GM19455 (cell line): ENCODE results near the gene ASPHD2.
"Not testable (repeated sequence)": the region's sequence is repeated elsewhere in the genome, so short reads cannot be mapped to it uniquely, and the experiment has no call there.

ENCODE experiments used
- ATAC-seq: cut with Tn5 transposase; IDR thresholded peaks from one replicate; pipeline ENCODE4 v1.9.1; 2021; ENCODE audit not compliant: unreplicated experiment

Gene ASPHD2

GRCh38 chr22:26416256-26416655 is 12.8 kb upstream of the ASPHD2 start:
- ATAC-seq = no peak

GRCh38 chr22:26416670-26417276 is 12.3 kb upstream of the ASPHD2 start:
- no peak for ATAC-seq

GRCh38 chr22:26417406-26417805 is 11.7 kb upstream of the ASPHD2 start:
- no peak for ATAC-seq

- no peak for ATAC-seq
These were observed 10.4 kb upstream of the ASPHD2 start for GRCh38 chr22:26418620-26419019.

GRCh38 chr22:26426924-26427323 is 2.1 kb upstream of the ASPHD2 start:
- no peak for ATAC-seq

- ATAC-seq = peak; percentile 7
These were observed 612 bp downstream of the ASPHD2 start for GRCh38 chr22:26429458-26430286.

- ATAC-seq = no peak
These were observed 1.5 kb downstream of the ASPHD2 start for GRCh38 chr22:26430600-26430999.

GRCh38 chr22:26431261-26431995 is 2.4 kb downstream of the ASPHD2 start:
- no peak for ATAC-seq

GRCh38 chr22:26432619-26433311 is 3.7 kb downstream of the ASPHD2 start:
- ATAC-seq = no peak

- ATAC-seq = no peak
These were observed 4.7 kb downstream of the ASPHD2 start for GRCh38 chr22:26433805-26434204.

- no peak for ATAC-seq
These were observed 6.5 kb downstream of the ASPHD2 start for GRCh38 chr22:26435327-26436093.

GRCh38 chr22:26436903-26437515 is 7.9 kb downstream of the ASPHD2 start:
- no peak for ATAC-seq

GRCh38 chr22:26437694-26438392 is 8.8 kb downstream of the ASPHD2 start:
- no peak for ATAC-seq

- not testable (repeated sequence) for ATAC-seq
These were observed 9.7 kb downstream of the ASPHD2 start for GRCh38 chr22:26438776-26439175.

- no peak for ATAC-seq
These were observed 10.5 kb downstream of the ASPHD2 start for GRCh38 chr22:26439559-26439958.

- no peak for ATAC-seq
These were observed 13.2 kb downstream of the ASPHD2 start for GRCh38 chr22:26442086-26442756.

- ATAC-seq = no peak
These were observed 15.0 kb downstream of the ASPHD2 start for GRCh38 chr22:26443901-26444690.

GRCh38 chr22:26444777-26445176 is 15.7 kb downstream of the ASPHD2 start:
- ATAC-seq = no peak
